Mucosa of descending colon (tissue), 3 donors: ENCODE results near the gene VAT1L. TPM values are rescaled to one million over a fixed set of nuclear protein-coding genes. Genes with fewer than 3 reads are reported as not detected.

ENCODE experiments used
- ATAC-seq: fragments of 200-7000 bp; cut with Tn5 transposase; one replicate; pipeline ENCODE4 v1.9.1; 2020; ENCODE audit warnings: mild to moderate bottlenecking, moderate library complexity
- DNase-seq, 3 donors: peaks; one replicate each; pipeline ENCODE4 v3.0.0-alpha.2; 2020
- H3K36me3 ChIP-seq: fragments of 200-600 bp; one replicate; pipeline ENCODE4 v1.8.0; 2021; ENCODE audit warnings: low read depth, mild to moderate bottlenecking
- H3K4me1 ChIP-seq: fragments of 200-600 bp; one replicate; pipeline ENCODE4 v1.8.0; 2021; ENCODE audit warnings: low read depth, mild to moderate bottlenecking
- H3K4me3 ChIP-seq: fragments of 200-600 bp; one replicate; pipeline ENCODE4 v1.8.0; 2021; ENCODE audit warnings: mild to moderate bottlenecking
- H3K9me3 ChIP-seq: fragments of 200-600 bp; one replicate; pipeline ENCODE4 v1.8.0; 2021; ENCODE audit warnings: mild to moderate bottlenecking
- CTCF ChIP-seq: fragments of 200-600 bp; IDR thresholded peaks from one replicate; pipeline ENCODE4 v1.8.0; 2022; ENCODE audit warnings: antibody characterized with exemption, mild to moderate bottlenecking
- intact Hi-C, 2 donors: fragments of 100-400 bp; cut with DNase I in 1 of 2; cut with micrococcal nuclease in 1 of 2; formaldehyde crosslinking; loops; one replicate each; pipeline versions ENCODE4 v1.11.0 to v1.11.1; 2022; cut with DNase I, micrococcal nuclease
- total RNA-seq, 3 donors: library from RNA; stranded (reverse); fragmentation: NEBNext Ultra II Directional in 2 of 3; extraction: Animal tissue kit (Norgen Biotek cat#: 25700) in 2 of 3; gene quantifications; one replicate each; pipeline versions ENCODE4 v1.2.1 to v1.2.4, GENCODE V29; 2021 to 2023
- donor health status: DM: no; HTN: no; CAD: no; lungs with moderate emphysema.
- donor health status: DM: no; HTN: no; CAD: no.
- donor health status: DM: no; HTN: yes; CAD: no.

Gene VAT1L
- total RNA-seq, 3 donors from 2014 or later, result 0.84 to 8.7 (median 0.84) TPM

DNA sequence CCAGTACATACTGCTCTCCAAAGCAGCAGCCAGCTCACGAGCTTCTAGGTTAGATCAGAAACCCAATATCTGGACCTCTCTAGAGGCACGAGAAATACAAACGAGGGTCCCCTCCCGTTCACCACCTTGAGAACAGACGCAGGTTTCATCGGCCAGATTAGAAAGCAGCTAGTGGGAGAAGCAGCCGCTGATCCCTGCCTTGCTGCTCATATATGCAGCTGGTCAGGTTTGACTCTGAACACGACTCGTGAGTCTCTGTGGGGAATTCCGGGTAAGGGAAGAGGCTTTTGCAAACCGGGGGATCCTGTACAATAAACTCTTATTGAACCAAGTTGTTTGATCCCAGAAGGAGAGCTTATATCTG is 1.6 kb downstream of the VAT1L start:
- H3K4me3 ChIP-seq, result no peak overlapping the region
- ATAC-seq (no peak), DNase-seq (no peak)
- H3K36me3 ChIP-seq, result no peaks in the 10 kb centered on the region
- no peak for TF ChIP-seq CTCF
- intact Hi-C loops, result no loop called here
- H3K4me1 ChIP-seq, result peaks cover 12% of the 10 kb centered on the region
- no peaks in the 10 kb centered on the region for H3K9me3 ChIP-seq

GRCh38 chr16:77790912-77791311 is 2.5 kb downstream of the VAT1L start:
- ATAC-seq (no peak), DNase-seq (no peak)
- intact Hi-C loops, result no loop called here
- no peaks in the 10 kb centered on the region for H3K36me3 ChIP-seq
- no peaks in the 10 kb centered on the region for H3K9me3 ChIP-seq
- TF ChIP-seq CTCF, result no peak
- no peak overlapping the region for H3K4me3 ChIP-seq
- H3K4me1 ChIP-seq, result peaks cover 12% of the 10 kb centered on the region

DNA sequence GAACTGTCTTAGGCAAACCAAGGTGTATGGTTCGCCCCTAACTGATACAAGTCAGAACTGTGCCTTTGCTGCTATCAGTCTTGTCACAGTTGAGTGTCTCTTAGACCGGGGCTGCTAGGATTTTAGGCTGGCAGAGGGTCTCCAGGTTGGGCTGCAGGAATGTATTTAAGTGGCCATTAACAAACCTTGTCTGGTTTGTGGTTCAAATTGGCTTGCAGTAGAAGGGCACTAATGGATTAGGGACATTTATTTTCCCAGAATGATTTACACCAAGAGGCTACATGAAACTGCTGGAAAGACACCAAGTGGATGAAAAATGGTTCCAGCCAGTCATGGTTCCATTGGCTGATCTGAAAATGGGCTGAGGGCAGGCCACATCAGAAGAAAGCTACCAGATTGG is 5.1 kb downstream of the VAT1L start:
- Histone ChIP-seq H3K4me1 (peaks cover 7% of the 10 kb centered on the region), H3K9me3 (no peaks in the 10 kb centered on the region), H3K4me3 (no peak overlapping the region), H3K36me3 (no peaks in the 10 kb centered on the region)
- DNase-seq, result no peak
- intact Hi-C loops, result no loop called here
- no peak for ATAC-seq
- no peak for TF ChIP-seq CTCF

- intact Hi-C loops, result no loop called here
- ATAC-seq, result no peak
- no peaks in the 10 kb centered on the region for H3K36me3 ChIP-seq
- no peak overlapping the region for H3K4me3 ChIP-seq
- no peak for DNase-seq
- no peak for TF ChIP-seq CTCF
- H3K4me1 ChIP-seq, result no peaks in the 10 kb centered on the region
- no peaks in the 10 kb centered on the region for H3K9me3 ChIP-seq
Measured at GRCh38 chr16:77794586-77794985, 6.2 kb downstream of the VAT1L start.

DNA sequence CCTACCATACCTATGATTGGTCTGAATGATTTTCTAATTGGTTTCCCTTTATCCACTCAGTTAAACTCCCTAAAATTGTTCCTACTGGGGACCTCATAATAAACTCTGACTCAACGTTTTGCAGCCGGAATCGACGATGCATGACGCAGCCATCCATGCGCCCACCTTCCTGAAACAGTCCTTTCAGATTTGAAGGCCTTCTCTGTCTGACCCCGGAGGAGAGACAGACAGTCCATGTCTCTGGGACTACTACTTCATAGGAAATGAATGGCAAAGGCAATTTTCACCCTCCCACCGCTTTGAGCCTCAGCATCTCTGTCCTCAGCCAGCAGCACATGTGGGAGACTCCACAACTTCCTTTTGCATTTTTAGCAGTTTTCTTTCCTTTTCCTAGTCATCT is 13.5 kb downstream of the VAT1L start:
- Histone ChIP-seq H3K36me3 (no peaks in the 10 kb centered on the region), H3K4me3 (no peak overlapping the region), H3K4me1 (no peaks in the 10 kb centered on the region), H3K9me3 (no peaks in the 10 kb centered on the region)
- TF ChIP-seq CTCF, result no peak
- DNase-seq (no peak), ATAC-seq (no peak)
- intact Hi-C loops, result no loop called here

- intact Hi-C loops, result no loop called here
- ATAC-seq, result no peak
- H3K4me1 ChIP-seq, result no peaks in the 10 kb centered on the region
- no peaks in the 10 kb centered on the region for H3K9me3 ChIP-seq
- DNase-seq, result no peak
- no peak for TF ChIP-seq CTCF
- no peak overlapping the region for H3K4me3 ChIP-seq
- H3K36me3 ChIP-seq, result no peaks in the 10 kb centered on the region
Measured at GRCh38 chr16:77805398-77805797, 17.0 kb downstream of the VAT1L start.
